Mesendoderm (in vitro differentiated cells): ENCODE results near the gene MCF2L.

Experiments
- DNase-seq: peaks from one replicate; pipeline ENCODE4 v3.0.0; 2013
- H2AK5ac ChIP-seq: 2 replicates; pipeline ENCODE4 v1.6.1; 2013; ENCODE audit warnings: low read length, inconsistent platforms
- H2BK120ac ChIP-seq: 2 replicates; pipeline ENCODE4 v1.6.1; 2013; ENCODE audit warnings: low read depth, mild to moderate bottlenecking, low read length, moderate library complexity, mixed read lengths
- H2BK15ac ChIP-seq: replicated peaks from 2 replicates; pipeline ENCODE4 v1.6.1; 2013; ENCODE audit warnings: low read depth, mild to moderate bottlenecking, moderate library complexity
- H2BK5ac ChIP-seq: 2 replicates; pipeline ENCODE4 v1.6.1; 2013; ENCODE audit warnings: low read length, inconsistent platforms
- H3K18ac ChIP-seq: 2 replicates; pipeline ENCODE4 v1.6.1; 2013; ENCODE audit warnings: mild to moderate bottlenecking, low read length, mixed read lengths
- H3K23ac ChIP-seq: one replicate; pipeline ENCODE4 v1.6.1; 2013; ENCODE audit warnings: low read length
- H3K27ac ChIP-seq: 2 replicates; pipeline ENCODE4 v1.5.1; 2013; ENCODE audit warnings: low read depth, mild to moderate bottlenecking, inconsistent platforms, low read length, moderate library complexity
- H3K27me3 ChIP-seq: 2 replicates; pipeline ENCODE4 v1.6.1; 2013; ENCODE audit warnings: low read length, control low read depth, mild to moderate bottlenecking, inconsistent platforms; ENCODE audit not compliant: insufficient read depth, poor library complexity
- H3K36me3 ChIP-seq: 2 replicates; pipeline ENCODE4 v1.6.1; 2013; ENCODE audit warnings: low read length, inconsistent platforms; ENCODE audit not compliant: control insufficient read depth, insufficient read depth
- H3K4ac ChIP-seq: one replicate; pipeline ENCODE4 v1.6.1; 2013; ENCODE audit warnings: low read depth, mild to moderate bottlenecking, low read length, moderate library complexity
- H3K4me1 ChIP-seq: 2 replicates; pipeline ENCODE4 v1.6.1; 2013; ENCODE audit warnings: low read depth, low read length, inconsistent platforms; ENCODE audit not compliant: control insufficient read depth
- H3K4me2 ChIP-seq: 2 replicates; pipeline ENCODE4 v1.6.1; 2013; ENCODE audit warnings: low read length
- H3K4me3 ChIP-seq: 2 replicates; pipeline ENCODE4 v1.5.1; 2013; ENCODE audit warnings: mild to moderate bottlenecking, low read length
- H3K56ac ChIP-seq: one replicate; pipeline ENCODE4 v1.6.1; 2013; ENCODE audit warnings: low read length
- H3K79me1 ChIP-seq: 2 replicates; pipeline ENCODE4 v1.6.1; 2013; ENCODE audit warnings: low read length, inconsistent platforms
- H3K79me2 ChIP-seq: 2 replicates; pipeline ENCODE4 v1.6.1; 2013; ENCODE audit warnings: mild to moderate bottlenecking, low read length; ENCODE audit not compliant: control insufficient read depth, insufficient read depth
- H3K9ac ChIP-seq: 2 replicates; pipeline ENCODE4 v1.6.1; 2013; ENCODE audit warnings: low read length, inconsistent platforms
- H4K5ac ChIP-seq: one replicate; pipeline ENCODE4 v1.6.1; 2013; ENCODE audit warnings: low read length
- H4K8ac ChIP-seq: one replicate; pipeline ENCODE4 v1.6.1; 2013; ENCODE audit warnings: low read depth, mild to moderate bottlenecking, control low read depth, low read length, moderate library complexity
- WGBS: extraction: QIAGEN DNeasy Blood & Tissue Kit; methylation state at CpG from one replicate; pipeline ENCODE4 v1.1.7; 2013; ENCODE audit warnings: low lambda C conversion rate, missing lambda C conversion rate; ENCODE audit not compliant: insufficient coverage; ENCODE audit errors: extremely low coverage; 5-methylcytosine and 5-hydroxymethylcytosine counted together

MCF2L gene

DNA sequence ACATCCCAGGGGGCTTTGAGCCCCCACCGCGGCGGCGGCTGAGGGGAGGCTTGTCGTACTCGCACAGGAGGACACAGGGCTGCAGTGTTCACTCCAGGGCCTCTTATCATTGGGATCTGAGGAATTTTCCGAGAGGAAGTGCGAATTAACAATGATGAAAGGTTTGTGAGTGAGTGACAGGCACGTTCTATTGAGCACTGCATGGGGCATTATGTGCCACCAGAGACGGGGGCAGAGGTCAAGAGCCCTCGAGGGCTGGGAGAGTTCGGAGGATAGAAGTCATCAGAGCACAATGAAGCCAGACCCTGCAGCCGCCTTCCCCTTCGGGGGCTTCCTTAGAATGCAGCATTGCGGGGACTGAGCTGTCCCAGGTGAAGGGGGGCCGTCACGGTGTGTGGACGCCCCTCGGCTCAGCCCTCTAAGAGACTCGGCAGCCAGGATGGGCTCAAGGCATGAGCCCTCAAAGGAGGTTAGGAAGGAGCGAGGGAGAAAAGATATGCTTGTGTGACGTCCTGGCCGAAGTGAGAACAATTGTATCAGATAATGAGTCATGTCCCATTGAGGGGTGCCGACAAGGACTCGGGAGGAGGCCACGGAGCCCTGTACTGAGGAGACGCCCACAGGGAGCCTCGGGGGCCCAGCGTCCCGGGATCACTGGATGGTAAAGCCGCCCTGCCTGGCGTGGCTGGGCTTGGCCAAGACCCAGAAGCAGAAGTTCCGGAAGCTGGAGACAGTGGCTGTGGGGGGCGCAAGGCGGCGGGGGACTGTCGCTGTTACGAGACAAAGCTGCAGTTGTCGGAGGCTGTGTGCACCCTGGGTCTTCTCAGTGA, 53.9 kb downstream of the MCF2L start:
- Histone ChIP-seq H3K23ac (no peak overlapping the region), H3K18ac (peak overlapping the region; percentile 22), H3K56ac (peak overlapping the region; percentile 82), H3K79me1 (no peaks in the 10 kb centered on the region), H3K79me2 (no peaks in the 10 kb centered on the region), H2BK120ac (no peak overlapping the region), H3K9ac (peak overlapping the region; percentile 4), H3K27ac (peak overlapping the region; percentile 13), H3K4me1 (peaks cover 11% of the 10 kb centered on the region), H3K4ac (peak overlapping the region; percentile 40), H2BK15ac (no peak overlapping the region), H4K8ac (no peak overlapping the region), H2BK5ac (peak overlapping the region; percentile 75), H4K5ac (no peak overlapping the region), H3K4me2 (no peak overlapping the region), H3K27me3 (no peaks in the 10 kb centered on the region), H3K4me3 (no peak overlapping the region), H3K36me3 (no peaks in the 10 kb centered on the region), H2AK5ac (no peak overlapping the region)
- peak; percentile 97 for DNase-seq
- WGBS = no CpG with 5 or more reads among the region's 39 CpGs

DNA sequence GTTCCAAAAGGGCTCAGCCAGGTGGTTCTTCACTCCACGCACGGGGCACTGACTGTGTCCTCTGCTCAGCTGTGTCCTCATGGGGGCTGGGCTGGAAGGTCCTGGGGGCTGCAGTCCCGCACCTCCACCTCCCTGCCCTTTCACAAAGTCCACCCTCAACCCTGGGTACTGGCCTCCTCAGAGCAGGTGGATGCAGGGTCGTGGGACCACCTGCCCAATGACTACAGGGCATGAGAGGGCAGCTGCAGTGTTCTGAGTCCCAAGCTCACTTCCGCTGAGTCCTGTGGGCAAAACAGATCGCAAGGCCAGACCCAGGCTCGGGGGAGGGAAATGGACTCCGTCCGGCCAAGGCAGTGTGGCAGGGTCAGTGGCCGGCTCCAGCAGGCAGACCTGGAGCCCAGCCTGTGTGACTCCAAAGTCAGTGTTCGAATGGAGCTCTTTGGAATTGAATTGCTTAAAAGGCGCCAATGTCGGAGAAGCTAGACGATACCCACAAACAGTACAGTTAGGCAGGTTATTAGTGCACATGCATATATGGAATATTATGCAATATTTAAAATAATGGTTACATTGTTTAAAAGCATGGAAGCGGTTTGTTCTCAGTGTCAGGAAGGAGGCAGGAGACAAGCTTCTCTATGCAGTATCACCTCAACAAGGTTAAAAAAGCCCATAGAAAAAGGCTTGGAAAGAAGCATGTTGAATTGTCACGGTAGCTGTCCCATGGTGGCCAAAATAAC, 54.8 kb downstream of the MCF2L start:
- Histone ChIP-seq H2BK5ac (peak overlapping the region; percentile 89), H3K27me3 (no peaks in the 10 kb centered on the region), H3K56ac (peak overlapping the region; percentile 68), H4K5ac (no peak overlapping the region), H3K4me1 (peaks cover 11% of the 10 kb centered on the region), H3K79me2 (no peaks in the 10 kb centered on the region), H3K27ac (peak overlapping the region; percentile 13), H2BK120ac (no peak overlapping the region), H3K4ac (no peak overlapping the region), H3K18ac (peak overlapping the region; percentile 10), H3K36me3 (no peaks in the 10 kb centered on the region), H3K9ac (no peak overlapping the region), H3K79me1 (no peaks in the 10 kb centered on the region), H2AK5ac (peak overlapping the region; percentile 90), H4K8ac (no peak overlapping the region), H2BK15ac (no peak overlapping the region), H3K23ac (no peak overlapping the region), H3K4me2 (no peak overlapping the region), H3K4me3 (no peak overlapping the region)
- DNase-seq = no peak
- no CpG with 5 or more reads among the region's 16 CpGs for WGBS

DNA sequence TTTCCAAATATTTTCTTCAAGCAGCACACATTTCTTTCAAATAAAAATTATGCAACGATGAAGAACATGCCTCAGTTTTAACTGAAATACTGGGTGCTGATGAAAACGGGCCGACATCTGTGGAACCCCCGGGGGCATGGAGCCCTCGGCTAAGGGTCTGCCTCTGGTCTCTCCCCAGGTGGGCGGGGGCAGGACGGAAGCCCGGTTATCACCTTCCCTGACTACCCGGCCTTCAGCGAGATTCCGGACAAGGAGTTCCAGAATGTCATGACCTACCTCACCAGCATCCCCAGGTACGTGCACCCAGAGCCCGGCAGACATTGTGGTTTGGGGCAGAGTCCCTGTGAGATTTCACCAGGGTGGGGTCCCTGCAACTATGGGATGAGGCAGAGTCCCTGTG, 55.5 kb downstream of the MCF2L start:
- Histone ChIP-seq H3K4me2 (no peak overlapping the region), H3K27ac (no peak overlapping the region), H3K27me3 (no peaks in the 10 kb centered on the region), H3K18ac (no peak overlapping the region), H2BK15ac (no peak overlapping the region), H3K79me1 (no peaks in the 10 kb centered on the region), H4K5ac (no peak overlapping the region), H4K8ac (no peak overlapping the region), H3K4me1 (peaks cover 11% of the 10 kb centered on the region), H2AK5ac (no peak overlapping the region), H2BK120ac (no peak overlapping the region), H3K4ac (no peak overlapping the region), H3K9ac (no peak overlapping the region), H3K79me2 (no peaks in the 10 kb centered on the region), H3K23ac (no peak overlapping the region), H2BK5ac (no peak overlapping the region), H3K36me3 (no peaks in the 10 kb centered on the region), H3K56ac (no peak overlapping the region), H3K4me3 (no peak overlapping the region)
- no peak for DNase-seq
- no CpG with 5 or more reads among the region's 13 CpGs for WGBS

- Histone ChIP-seq H4K8ac (no peak overlapping the region), H3K9ac (no peak overlapping the region), H2AK5ac (no peak overlapping the region), H3K36me3 (no peaks in the 10 kb centered on the region), H3K18ac (no peak overlapping the region), H3K27me3 (no peaks in the 10 kb centered on the region), H3K79me2 (no peaks in the 10 kb centered on the region), H3K27ac (no peak overlapping the region), H3K4ac (no peak overlapping the region), H3K4me3 (no peak overlapping the region), H3K56ac (no peak overlapping the region), H3K4me1 (peaks cover 11% of the 10 kb centered on the region), H3K4me2 (no peak overlapping the region), H3K79me1 (no peaks in the 10 kb centered on the region), H2BK120ac (no peak overlapping the region), H2BK15ac (no peak overlapping the region), H3K23ac (no peak overlapping the region), H4K5ac (no peak overlapping the region), H2BK5ac (no peak overlapping the region)
- DNase-seq = no peak
- no CpG with 5 or more reads among the region's 21 CpGs for WGBS
Observed at GRCh38 chr13:113026391-113026910, 57.4 kb downstream of the MCF2L start.

DNA sequence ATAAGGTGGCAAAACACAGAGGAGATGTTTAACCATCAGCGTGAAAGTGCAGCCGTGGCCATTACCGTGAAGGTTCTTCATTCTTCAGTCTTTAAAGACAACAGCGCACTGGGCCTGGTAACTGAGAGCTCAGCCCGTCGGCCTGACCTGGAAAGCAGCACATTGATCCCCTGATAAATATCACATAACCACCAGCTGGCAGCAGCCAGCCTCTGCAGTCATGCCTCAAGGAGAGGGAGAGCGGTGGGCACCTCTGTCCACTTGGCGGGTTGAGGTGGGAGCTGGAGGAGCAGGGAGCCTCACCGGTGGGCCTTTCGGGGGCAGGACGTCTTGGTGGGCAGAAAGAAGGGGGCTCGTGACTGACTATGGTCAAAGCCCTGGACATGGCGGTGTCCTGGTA, 58.1 kb downstream of the MCF2L start:
- H3K18ac ChIP-seq = no peak overlapping the region
- no peak overlapping the region for H3K23ac ChIP-seq
- H3K27ac ChIP-seq = no peak overlapping the region
- H2BK15ac ChIP-seq = no peak overlapping the region
- no peak overlapping the region for H4K5ac ChIP-seq
- no CpG with 5 or more reads among the region's 13 CpGs for WGBS
- H3K56ac ChIP-seq = peak overlapping the region; percentile 31
- H3K4me1 ChIP-seq = peaks cover 11% of the 10 kb centered on the region
- no peak overlapping the region for H3K4me3 ChIP-seq
- H3K36me3 ChIP-seq = no peaks in the 10 kb centered on the region
- H3K27me3 ChIP-seq = no peaks in the 10 kb centered on the region
- no peak overlapping the region for H2BK120ac ChIP-seq
- H3K9ac ChIP-seq = no peak overlapping the region
- H2BK5ac ChIP-seq = no peak overlapping the region
- H3K4me2 ChIP-seq = no peak overlapping the region
- H3K79me1 ChIP-seq = no peaks in the 10 kb centered on the region
- no peak overlapping the region for H4K8ac ChIP-seq
- H2AK5ac ChIP-seq = no peak overlapping the region
- H3K79me2 ChIP-seq = no peaks in the 10 kb centered on the region
- no peak overlapping the region for H3K4ac ChIP-seq
- DNase-seq = no peak
